Stimulated activated CD4-positive, alpha-beta T cell treated with anti-CD3 and anti-CD28 coated beads, TNF-alpha, amount 100 ng/mL, for 24 hours (primary cell): ENCODE results near the gene TWNK.
A peak's percentile ranks its signal among the peaks of the same experiment; 100 is the strongest.
"Not testable (repeated sequence)": the region's sequence is repeated elsewhere in the genome, so short reads cannot be mapped to it uniquely, and the experiment has no call there.

Source experiments
- DNase-seq, 3 experiments: peaks; one replicate each; pipeline ENCODE4 v3.0.0-alpha.2; 2020; ENCODE audit warnings: low read depth in 3 of 3

Gene TWNK

DNA sequence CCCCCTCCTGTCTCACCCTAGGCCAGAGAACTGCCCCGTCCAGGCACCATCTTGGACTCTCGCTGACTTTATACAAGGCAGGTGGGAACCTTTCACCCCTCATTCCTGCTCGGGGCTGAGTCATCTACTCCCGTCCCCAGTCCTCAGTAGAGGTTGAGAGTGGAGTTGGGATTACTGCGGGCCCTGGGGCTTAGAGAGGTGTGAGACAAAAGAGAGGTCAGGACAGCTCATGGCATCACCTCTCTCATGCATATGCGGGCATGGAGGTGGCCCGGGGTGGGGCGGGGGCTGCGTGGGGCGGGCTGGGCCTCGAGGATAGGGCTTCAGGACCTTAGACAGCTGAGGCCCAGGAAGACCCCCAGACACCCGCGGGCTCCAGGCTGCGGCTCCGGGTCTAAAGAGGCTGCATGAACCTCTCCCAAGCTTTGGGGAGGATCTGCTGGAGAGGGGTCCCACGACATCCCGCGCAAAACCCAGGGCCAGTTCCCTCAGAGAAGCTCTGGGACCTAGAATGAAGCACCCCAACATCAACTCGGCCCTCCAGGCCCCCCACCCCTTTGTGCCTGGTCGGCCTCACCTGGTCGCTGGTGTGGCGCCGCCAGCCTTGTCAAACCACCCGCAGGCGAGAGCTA lies 43.3 kb downstream of the TWNK start:
- DNase-seq, result no peak

- DNase-seq, result peak; percentile 90 to 97 (median 93)
These were observed 43.9 kb downstream of the TWNK start, which contains the start of the genes PDZD7 and SFXN3 for GRCh38 chr10:101031128-101031795. Gene PDZD7 (minus strand): TSS chr10:101031129. CDS start chr10:101030219, 910 bp downstream. Gene SFXN3 (plus strand): TSS chr10:101031234. CDS start chr10:101034695, 3,461 bp downstream.

DNA sequence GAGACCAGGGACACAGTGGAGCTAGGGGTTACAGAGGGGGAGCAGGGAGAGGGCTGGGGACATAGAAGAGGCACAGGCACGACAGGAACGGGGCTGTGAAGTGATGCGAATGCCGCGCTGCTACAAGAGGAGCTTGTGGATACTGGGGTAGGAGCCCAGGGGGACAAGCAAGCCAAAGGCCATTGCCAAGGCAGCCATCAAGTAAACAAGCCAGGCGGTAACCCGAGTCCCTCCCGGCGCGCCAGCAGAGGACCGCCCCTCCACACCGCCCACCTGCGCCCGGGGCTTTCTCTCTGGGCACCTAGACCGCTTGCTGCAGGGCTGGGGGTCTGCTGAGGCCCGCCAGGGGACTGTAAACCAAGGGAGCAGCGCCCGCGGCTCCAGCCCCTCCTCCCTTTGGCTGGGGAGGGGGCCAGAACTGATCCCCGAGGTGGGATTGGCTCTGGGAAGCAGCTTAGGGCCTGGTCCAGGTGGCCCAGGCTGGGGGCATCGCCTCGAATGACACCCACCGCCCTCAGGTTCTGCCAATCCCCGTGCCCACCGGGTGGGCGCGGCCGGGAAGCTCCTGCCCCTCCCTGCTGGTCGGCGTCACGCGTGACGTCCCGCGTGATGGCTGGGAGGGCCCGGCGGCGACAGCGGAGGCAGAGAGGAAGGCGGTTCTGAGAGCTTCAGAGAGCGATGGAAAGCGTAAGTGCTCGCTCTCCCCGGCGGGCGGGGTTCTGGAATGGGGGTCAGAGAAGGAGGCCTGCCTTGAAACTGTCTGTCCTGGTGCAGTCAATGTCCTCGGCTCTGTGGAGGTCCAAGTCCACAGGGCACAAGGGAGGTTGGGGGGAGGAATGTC lies 44.7 kb downstream of the TWNK start:
- peak; percentile 46 to 69 (median 55) for DNase-seq

GRCh38 chr10:101032637-101033224 lies 45.4 kb downstream of the TWNK start:
- DNase-seq, result peak in 2 of 3 experiments; percentile 28 to 58

DNA sequence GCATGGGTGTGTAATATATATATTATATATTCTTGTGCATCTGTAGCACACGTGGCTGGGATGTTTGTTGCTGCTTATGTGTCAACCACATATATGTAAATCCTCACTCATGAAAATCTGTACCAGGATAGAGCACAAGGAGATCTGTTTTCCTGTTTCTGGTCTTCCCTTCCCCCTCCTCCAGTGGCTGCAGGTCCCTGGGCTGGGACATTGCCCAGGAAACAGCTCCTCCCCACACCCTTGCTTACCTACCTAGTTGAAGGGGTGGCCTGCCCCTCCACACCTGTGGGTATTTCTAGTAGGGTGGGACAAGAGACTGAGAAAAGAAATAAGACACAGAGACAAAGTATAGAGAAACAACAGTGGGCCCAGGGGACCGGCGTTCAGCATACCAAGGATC lies 45.9 kb downstream of the TWNK start:
- DNase-seq, result no peak

DNA sequence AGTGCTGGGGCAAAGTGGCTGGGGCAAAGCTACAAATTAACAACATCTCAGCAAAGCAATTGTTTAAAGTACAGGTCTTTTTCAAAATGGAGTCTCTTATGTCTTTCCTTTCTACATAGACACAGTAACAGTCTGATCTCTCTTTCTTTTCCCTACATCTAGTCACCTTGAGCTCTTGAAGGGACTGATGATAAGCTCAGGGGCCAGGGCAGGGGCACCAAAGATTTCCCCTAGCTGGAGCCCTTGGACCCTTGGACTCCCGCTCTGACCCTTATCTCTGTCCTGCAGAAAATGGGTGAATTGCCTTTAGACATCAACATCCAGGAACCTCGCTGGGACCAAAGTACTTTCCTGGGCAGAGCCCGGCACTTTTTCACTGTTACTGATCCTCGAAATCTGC lies 47.1 kb downstream of the TWNK start:
- DNase-seq, result not testable (repeated sequence)

DNA sequence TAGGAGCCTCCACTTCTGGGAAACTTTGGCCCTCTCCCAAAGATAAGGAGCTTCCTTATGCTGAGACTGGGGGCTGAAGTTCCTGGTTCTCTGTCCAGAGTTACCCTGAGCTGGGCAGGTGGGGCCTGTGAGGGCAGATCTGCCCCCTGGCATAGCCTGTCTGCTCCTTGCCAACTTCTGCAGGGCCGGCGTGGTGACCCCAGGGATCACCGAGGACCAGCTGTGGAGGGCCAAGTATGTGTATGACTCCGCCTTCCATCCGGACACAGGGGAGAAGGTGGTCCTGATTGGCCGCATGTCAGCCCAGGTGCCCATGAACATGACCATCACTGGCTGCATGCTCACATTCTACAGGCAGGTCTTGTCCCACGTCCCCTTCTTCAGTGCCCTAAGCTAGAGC lies 48.0 kb downstream of the TWNK start:
- DNase-seq, result no peak

DNA sequence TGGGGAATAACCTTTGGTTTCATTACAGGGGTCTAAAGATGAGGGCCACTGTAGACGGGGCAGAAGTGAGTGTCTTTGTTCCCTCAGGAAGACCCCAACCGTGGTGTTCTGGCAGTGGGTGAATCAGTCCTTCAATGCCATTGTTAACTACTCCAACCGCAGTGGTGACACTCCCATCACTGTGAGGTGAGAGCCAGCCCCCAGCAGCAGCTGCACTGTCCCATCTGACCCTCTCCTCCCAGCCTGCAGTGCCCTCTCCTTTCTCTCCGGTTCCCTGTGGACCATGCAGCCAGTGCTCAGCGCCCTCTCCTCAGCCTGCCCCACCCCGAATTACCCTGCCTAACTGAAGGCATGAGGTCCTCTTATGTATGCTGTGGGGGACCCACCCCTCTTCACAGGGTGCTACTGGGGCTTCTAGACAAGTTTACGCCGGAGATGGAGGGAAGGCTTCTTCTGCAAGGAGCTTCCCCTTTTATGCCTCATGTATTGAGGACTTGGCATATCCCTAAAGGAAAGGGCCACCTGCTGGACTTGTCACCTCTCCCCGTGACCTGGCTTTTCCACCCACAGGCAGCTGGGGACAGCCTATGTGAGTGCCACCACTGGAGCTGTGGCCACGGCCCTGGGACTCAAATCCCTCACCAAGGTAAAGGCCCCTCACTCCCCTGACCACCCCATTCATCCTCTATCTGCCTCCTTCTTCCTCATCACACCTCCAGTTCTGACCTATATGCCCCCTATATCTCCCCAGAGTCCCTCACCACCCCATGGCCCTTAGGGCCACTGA lies 48.8 kb downstream of the TWNK start:
- no peak for DNase-seq

- no peak for DNase-seq
These were observed 49.4 kb downstream of the TWNK start for GRCh38 chr10:101036726-101037125.

- DNase-seq, result no peak
These were observed 51.1 kb downstream of the TWNK start for GRCh38 chr10:101038484-101038883.

GRCh38 chr10:101040061-101040460 lies 52.7 kb downstream of the TWNK start:
- no peak for DNase-seq

DNA sequence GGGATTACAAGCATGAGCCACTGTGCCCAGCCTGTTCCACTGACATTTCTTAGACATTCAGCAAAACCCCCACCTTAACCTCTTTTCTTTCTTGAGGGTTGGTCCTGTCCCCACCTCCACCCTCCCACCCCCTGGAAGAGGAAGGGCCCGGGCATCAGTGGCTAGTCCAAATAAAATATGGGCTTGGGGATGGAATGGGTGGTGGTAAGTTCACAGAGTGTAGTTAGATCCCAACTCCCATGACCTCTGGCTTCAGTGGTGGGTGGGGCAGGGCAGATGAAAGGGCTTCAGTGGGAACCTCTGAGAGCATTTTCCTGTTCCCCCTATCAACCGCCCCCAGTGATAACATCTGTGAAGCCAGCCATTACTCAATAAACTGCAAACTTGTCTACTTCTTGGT lies 53.5 kb downstream of the TWNK start:
- no peak for DNase-seq

- DNase-seq, result peak in 2 of 3 experiments; percentile 52 to 66
These were observed 54.0 kb downstream of the TWNK start for GRCh38 chr10:101041252-101041761.

DNA sequence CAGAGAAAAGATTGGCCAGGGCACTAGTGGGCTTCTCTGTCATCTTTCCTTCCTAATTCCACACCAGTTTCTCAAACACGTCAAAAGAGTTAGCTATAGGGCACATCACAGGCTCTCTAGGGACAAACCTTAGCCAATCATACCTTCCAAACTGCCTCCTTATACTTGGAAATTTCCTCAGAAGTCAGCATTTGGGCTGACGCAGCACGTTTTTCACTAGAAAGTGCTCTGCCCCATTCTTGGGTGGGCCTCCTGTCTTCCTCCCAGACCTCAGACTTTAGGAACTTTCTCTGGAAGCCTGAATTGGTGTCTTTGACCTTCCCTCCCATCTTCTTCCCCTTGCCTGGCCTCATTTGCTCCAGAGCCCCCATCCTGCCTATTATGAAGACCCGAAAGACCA lies 54.8 kb downstream of the TWNK start:
- no peak for DNase-seq

GRCh38 chr10:101042667-101043362 lies 55.5 kb downstream of the TWNK start:
- DNase-seq, result peak; percentile 77 to 92 (median 81)

DNA sequence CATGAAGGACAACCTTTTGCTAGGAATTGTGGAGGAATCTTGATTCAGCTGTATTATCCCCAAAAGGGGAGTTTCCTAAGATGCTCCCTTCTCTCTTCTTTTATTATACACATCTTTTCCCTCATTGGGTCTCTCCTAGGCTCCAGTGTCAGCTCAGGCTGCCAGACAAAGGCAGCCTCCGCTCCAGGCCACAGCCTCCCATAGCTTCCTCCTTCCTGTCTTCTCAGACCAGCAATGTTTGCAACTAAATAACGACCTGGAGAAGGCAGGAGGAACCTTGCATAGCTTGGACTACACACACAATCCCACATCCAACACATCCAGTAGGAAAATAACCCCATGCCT lies 56.0 kb downstream of the TWNK start:
- no peak for DNase-seq
